Glutamatergic neuron (in vitro differentiated cells): Measurements from ENCODE around the gene ARHGAP21. TPM values are rescaled to one million over a fixed set of nuclear protein-coding genes. Genes with fewer than 3 reads are reported as not detected.

Source experiments
- DNase-seq: peaks from one replicate; pipeline ENCODE4 v3.0.0; 2022
- H3K27ac Mint-ChIP-seq: one replicate; pipeline ENCODE4 v1.8.0; 2020; ENCODE audit warnings: mild to moderate bottlenecking, mixed read lengths, inconsistent platforms; ENCODE audit not compliant: unreplicated experiment
- H3K27me3 Mint-ChIP-seq: one replicate; pipeline ENCODE4 v1.8.0; 2020; ENCODE audit warnings: mild to moderate bottlenecking, moderate library complexity, mixed read lengths, inconsistent platforms; ENCODE audit not compliant: unreplicated experiment
- H3K36me3 Mint-ChIP-seq: one replicate; pipeline ENCODE4 v1.8.0; 2020; ENCODE audit warnings: mild to moderate bottlenecking, mixed read lengths, inconsistent platforms; ENCODE audit not compliant: unreplicated experiment
- H3K4me1 Mint-ChIP-seq: one replicate; pipeline ENCODE4 v1.8.0; 2020; ENCODE audit warnings: mild to moderate bottlenecking, low read depth, mixed read lengths, inconsistent platforms; ENCODE audit not compliant: unreplicated experiment
- H3K4me3 Mint-ChIP-seq: one replicate; pipeline ENCODE4 v1.8.0; 2020; ENCODE audit warnings: mild to moderate bottlenecking, mixed read lengths, inconsistent platforms; ENCODE audit not compliant: unreplicated experiment
- H3K9me3 Mint-ChIP-seq: one replicate; pipeline ENCODE4 v1.8.0; 2020; ENCODE audit warnings: mild to moderate bottlenecking, moderate library complexity, mixed read lengths, inconsistent platforms; ENCODE audit not compliant: unreplicated experiment
- total RNA-seq: library from RNA; stranded (reverse); fragmentation: NEBNext Ultra II Directional; extraction: Animal tissue kit (Norgen Biotek cat#: 25700); gene quantifications from one replicate; pipeline ENCODE4 v1.2.1, GENCODE V29; 2021; ENCODE audit not compliant: unreplicated experiment
- TF ChIP-seq, protein P1 (sequence below): fragments of 200-600 bp; sonication (generic); IDR thresholded peaks from one replicate; pipeline ENCODE4 v1.5.0; 2021; ENCODE audit not compliant: partially characterized antibody, unreplicated experiment

ARHGAP21 gene
- total RNA-seq, 1 donor from 2014 or later: 217 TPM

DNA sequence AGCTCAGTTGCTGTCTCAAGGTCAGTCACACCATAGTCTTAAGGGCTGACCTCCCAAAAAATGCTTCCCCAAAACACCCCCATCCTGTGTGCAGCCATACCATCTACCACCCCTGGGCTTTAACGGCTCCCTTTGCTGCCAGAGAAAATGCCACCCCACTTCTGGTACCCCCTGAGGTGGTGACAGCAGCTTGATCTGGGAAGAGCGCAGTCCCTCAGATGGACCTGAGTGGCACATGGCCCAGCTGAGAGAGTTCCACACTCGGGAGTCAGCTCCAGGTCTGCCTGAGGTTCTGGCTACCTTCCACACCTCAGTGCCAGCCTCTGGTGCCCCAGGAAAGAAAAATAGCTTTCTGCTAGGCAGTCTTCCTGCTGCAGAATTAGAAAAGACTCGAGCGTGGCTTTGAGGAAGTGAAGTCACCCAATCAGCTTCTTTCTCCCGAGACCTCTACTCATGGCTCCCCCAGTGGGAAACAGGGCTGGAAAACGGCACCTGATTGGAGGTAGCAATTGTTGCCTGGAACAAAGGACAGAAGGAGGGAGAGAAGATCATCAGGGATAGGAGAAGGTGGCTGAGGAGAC lies 151.7 kb downstream of the ARHGAP21 start:
- Mint-ChIP-seq H3K36me3 (peaks cover 6% of the 10 kb centered on the region), H3K4me1 (peaks cover 4% of the 10 kb centered on the region), H3K4me3 (no peak overlapping the region), H3K9me3 (no peaks in the 10 kb centered on the region), H3K27me3 (peaks cover 7% of the 10 kb centered on the region), H3K27ac (no peak overlapping the region)
- DNase-seq: no peak
- TF ChIP-seq, protein P1, sequence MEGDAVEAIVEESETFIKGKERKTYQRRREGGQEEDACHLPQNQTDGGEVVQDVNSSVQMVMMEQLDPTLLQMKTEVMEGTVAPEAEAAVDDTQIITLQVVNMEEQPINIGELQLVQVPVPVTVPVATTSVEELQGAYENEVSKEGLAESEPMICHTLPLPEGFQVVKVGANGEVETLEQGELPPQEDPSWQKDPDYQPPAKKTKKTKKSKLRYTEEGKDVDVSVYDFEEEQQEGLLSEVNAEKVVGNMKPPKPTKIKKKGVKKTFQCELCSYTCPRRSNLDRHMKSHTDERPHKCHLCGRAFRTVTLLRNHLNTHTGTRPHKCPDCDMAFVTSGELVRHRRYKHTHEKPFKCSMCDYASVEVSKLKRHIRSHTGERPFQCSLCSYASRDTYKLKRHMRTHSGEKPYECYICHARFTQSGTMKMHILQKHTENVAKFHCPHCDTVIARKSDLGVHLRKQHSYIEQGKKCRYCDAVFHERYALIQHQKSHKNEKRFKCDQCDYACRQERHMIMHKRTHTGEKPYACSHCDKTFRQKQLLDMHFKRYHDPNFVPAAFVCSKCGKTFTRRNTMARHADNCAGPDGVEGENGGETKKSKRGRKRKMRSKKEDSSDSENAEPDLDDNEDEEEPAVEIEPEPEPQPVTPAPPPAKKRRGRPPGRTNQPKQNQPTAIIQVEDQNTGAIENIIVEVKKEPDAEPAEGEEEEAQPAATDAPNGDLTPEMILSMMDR: no peak

DNA sequence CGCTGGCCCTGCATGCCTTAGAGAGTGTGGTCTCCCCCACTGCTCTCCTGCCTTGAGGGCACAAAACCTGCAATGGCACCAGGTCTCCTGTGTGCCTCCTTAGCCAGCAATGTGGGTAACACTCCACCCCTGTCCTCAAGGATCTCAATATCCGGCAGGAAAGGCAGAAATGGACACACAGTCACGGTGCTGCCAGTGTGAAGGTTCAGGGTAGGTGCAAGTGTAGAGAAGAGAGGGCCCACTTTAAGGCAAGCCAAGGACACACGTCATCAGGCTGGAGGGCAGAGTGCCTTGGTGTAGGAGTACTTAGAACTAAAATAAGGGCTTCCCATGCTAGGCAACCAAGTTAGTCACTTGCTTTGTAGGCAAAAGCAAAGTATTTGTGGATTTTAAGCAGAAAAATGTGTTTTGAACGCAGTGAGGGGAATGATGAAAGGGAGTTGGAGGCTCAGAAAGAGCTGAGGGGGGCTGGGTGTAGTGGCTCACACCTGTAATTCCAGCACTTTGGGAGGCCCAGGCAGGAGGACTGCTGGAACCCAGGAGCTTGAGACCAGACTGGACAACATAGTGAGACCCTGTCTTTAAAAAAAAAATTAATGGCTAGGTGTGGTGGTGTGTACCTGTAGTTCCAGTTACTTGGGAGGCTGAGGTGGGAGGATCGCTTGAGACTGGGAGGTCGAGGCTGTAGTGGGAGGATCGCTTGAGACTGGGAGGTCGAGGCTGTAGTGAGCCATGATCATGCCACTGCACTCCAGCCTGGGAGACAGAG lies 152.8 kb downstream of the ARHGAP21 start:
- DNase-seq: no peak
- Mint-ChIP-seq H3K27me3 (peaks cover 7% of the 10 kb centered on the region), H3K36me3 (peaks cover 6% of the 10 kb centered on the region), H3K9me3 (no peaks in the 10 kb centered on the region), H3K27ac (no peak overlapping the region), H3K4me1 (peaks cover 4% of the 10 kb centered on the region), H3K4me3 (no peak overlapping the region)
- TF ChIP-seq, protein P1: no peak

DNA sequence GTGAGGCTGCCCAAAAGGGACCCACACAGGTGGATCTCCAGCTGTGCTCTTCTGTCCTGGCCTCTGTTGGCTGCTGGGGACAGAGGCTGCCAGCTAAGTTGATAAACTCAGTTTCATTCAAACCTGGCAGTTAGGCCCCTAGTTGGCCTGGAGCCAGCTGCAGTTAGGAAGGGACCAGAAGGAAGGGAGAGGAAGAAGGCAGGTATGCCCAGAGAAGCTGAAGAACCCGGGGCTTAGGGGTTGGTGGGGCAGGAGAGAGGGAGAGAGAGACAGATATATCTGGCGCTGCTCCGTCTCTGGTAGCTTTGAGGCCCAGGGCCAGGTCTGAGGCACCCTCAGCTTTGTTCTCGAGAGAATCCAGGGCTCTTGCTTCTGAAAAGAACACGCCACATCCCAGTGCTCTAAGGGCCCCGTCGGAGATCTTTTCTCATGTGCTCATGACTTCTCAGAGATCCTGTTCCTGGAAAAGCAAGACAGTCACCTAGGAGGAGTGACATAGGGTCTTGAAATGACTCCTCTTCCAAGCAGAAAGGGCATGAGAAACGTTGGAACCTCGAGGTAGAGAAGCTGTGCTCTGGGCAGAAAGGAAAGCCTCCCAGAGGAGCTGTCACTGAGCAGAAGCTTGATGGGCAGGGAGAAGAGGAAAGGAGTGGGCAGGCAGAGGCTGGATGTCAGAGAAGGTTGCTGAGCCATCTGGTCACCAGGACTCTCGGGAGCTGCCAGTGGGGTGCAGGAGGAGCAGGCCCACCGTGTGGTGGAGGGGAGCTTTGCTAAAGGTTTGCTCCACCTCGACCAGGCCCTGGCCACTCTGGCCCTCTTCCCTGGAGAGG lies 153.6 kb downstream of the ARHGAP21 start:
- Mint-ChIP-seq H3K4me3 (no peak overlapping the region), H3K9me3 (no peaks in the 10 kb centered on the region), H3K27me3 (peaks cover 7% of the 10 kb centered on the region), H3K36me3 (peaks cover 6% of the 10 kb centered on the region), H3K4me1 (peaks cover 2% of the 10 kb centered on the region), H3K27ac (peak overlapping the region; percentile 17)
- TF ChIP-seq, protein P1: no peak
- no peak for DNase-seq

DNA sequence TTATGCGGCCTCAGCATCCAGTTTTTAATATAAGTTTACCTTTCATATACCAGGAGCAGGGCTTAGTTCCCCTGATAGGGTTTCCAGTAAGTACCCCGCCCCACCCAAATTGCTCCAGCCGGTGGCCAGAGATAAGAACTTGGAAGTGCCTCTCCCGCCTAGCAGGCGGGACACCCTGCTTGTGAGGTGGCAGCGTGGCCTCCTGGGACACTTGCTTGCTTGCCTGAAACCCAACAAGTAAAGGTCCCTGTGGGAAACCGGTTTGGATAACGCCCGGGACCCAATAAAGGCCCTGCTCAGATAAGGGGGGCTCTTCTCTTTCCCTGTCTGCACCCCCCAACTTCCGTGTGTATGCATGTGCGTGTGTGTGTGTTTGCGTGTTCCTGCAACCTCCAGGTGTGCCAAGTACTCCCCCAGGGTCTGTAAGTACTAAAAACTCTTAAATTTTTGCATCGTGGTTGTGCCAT lies 154.3 kb downstream of the ARHGAP21 start:
- peaks cover 6% of the 10 kb centered on the region for H3K36me3 Mint-ChIP-seq
- H3K27ac Mint-ChIP-seq: no peak overlapping the region
- peaks cover 7% of the 10 kb centered on the region for H3K27me3 Mint-ChIP-seq
- no peaks in the 10 kb centered on the region for H3K9me3 Mint-ChIP-seq
- TF ChIP-seq, protein P1: no peak
- H3K4me3 Mint-ChIP-seq: no peak overlapping the region
- DNase-seq: no peak
- H3K4me1 Mint-ChIP-seq: peaks cover 2% of the 10 kb centered on the region

DNA sequence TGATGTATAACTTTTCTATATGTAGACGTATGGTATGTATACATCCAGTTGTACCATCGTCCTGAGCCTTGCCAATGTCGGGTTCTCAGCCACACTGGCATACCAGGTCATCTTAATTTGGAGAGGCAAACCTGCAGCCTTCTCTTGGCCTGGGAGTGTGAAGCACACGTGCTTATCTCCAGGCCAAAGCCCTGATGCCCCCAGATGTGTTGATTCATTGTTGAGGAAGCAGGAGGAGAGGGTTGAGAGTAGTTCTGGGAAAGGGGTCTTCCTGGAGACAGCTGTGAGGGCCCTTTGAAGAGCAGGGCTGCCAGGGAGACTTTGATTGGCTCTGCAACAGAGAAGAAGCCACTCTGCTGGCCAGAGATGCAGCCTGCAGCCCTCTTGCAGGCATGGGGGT lies 155.6 kb downstream of the ARHGAP21 start:
- Mint-ChIP-seq H3K27ac (no peak overlapping the region), H3K4me3 (no peak overlapping the region), H3K36me3 (peaks cover 6% of the 10 kb centered on the region), H3K27me3 (peaks cover 7% of the 10 kb centered on the region), H3K4me1 (peaks cover 2% of the 10 kb centered on the region), H3K9me3 (no peaks in the 10 kb centered on the region)
- TF ChIP-seq, protein P1: no peak
- DNase-seq: no peak
